Effector CD8-positive, alpha-beta T cell (primary cell): ENCODE results near the gene LRRC75A.
"Not testable (repeated sequence)": the region's sequence is repeated elsewhere in the genome, so short reads cannot be mapped to it uniquely, and the experiment has no call there.

ENCODE experiments used
- DNase-seq: peaks from one replicate; lab custom pipeline; 2025; lab: John Stamatoyannopoulos, UW

LRRC75A gene

GRCh38 chr17:16432017-16432416, 60.0 kb downstream of the LRRC75A start:
- DNase-seq = no peak

GRCh38 chr17:16430650-16431049, 61.3 kb downstream of the LRRC75A start:
- no peak for DNase-seq

GRCh38 chr17:16429083-16429482, 62.9 kb downstream of the LRRC75A start:
- DNase-seq = no peak

- peak; percentile 10 for DNase-seq
Measured at GRCh38 chr17:16428098-16428882, 63.7 kb downstream of the LRRC75A start.

- DNase-seq = no peak
Measured at GRCh38 chr17:16427020-16427419, 65.0 kb downstream of the LRRC75A start.

GRCh38 chr17:16425698-16426659, 66.0 kb downstream of the LRRC75A start:
- no peak for DNase-seq

GRCh38 chr17:16425202-16425601, 66.8 kb downstream of the LRRC75A start:
- DNase-seq = no peak

GRCh38 chr17:16423226-16423872, 68.6 kb downstream of the LRRC75A start:
- no peak for DNase-seq

- DNase-seq = no peak
Measured at GRCh38 chr17:16422416-16422815, 69.6 kb downstream of the LRRC75A start.

GRCh38 chr17:16419929-16420271, 72.1 kb downstream of the LRRC75A start:
- DNase-seq = no peak

- no peak for DNase-seq
Measured at GRCh38 chr17:16419074-16419928, 72.7 kb downstream of the LRRC75A start.

GRCh38 chr17:16418685-16419068, 73.3 kb downstream of the LRRC75A start:
- no peak for DNase-seq

GRCh38 chr17:16417896-16418684, 73.9 kb downstream of the LRRC75A start:
- DNase-seq = no peak

GRCh38 chr17:16417399-16417798, 74.6 kb downstream of the LRRC75A start:
- DNase-seq = no peak

- DNase-seq = peak; percentile 11
Measured at GRCh38 chr17:16415031-16415924, 76.7 kb downstream of the LRRC75A start, which contains the start of gene TRPV2. TRPV2 (plus strand) TSS chr17:16415571; CDS start chr17:16417669, 2,098 bp downstream.

- DNase-seq = no peak
Measured at GRCh38 chr17:16407911-16408588, 83.9 kb downstream of the LRRC75A start.

GRCh38 chr17:16406742-16407674, 85.0 kb downstream of the LRRC75A start:
- no peak for DNase-seq

GRCh38 chr17:16403847-16404246, 88.1 kb downstream of the LRRC75A start:
- DNase-seq = not testable (repeated sequence)
